ENCODE data around the gene NUPR1.

Gene NUPR1

DNA sequence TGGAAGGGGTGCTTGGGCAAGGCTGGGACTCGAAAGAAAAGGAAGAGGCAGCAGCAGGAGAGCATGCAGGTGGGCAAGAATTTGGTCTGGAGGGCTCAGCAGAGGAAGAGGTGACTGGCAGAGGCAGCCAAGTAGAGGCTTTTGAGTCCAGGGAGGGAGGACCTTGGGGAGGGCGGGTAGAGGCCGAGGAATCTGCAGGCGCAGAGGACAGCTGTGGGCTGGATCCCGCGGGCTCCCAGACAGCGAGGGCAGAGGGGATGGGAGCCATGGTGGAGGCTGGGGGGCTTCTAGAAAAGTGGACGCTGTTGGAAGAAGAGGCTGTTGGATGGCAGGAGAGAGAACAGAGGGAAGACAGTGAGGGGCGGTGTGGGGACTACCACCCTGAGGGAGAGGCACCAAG is 41.4 kb downstream of the NUPR1 start:
- no peaks in the 10 kb centered on the region for H3K9me2 ChIP-seq (replicated peaks; ENCODE audit: low read depth, low read length)
- no peaks in the 10 kb centered on the region for H3F3A ChIP-seq (ENCODE audit: low read depth)
- H3K27me3 ChIP-seq (ENCODE audit: insufficient read depth, low read length, poor library complexity, severe bottlenecking) = no peaks in the 10 kb centered on the region
- H3K4me2 ChIP-seq (ENCODE audit: low read depth, low read length, poor library complexity, severe bottlenecking) = peak overlapping the region; percentile 99
- peak overlapping the region; percentile 84 for H3K4me3 ChIP-seq (ENCODE audit: low read length, poor library complexity, severe bottlenecking)
- H3K4me1 ChIP-seq (ENCODE audit: insufficient read depth, low read length, poor library complexity, severe bottlenecking) = peaks cover 34% of the 10 kb centered on the region
- no peaks in the 10 kb centered on the region for H3K9me3 ChIP-seq (ENCODE audit: insufficient read depth, low read depth, low read length)
- H3K36me3 ChIP-seq (ENCODE audit: insufficient read depth, low read length) = no peaks in the 10 kb centered on the region
- H2AFZ ChIP-seq (ENCODE audit: low read length) = no peak overlapping the region
- TF ChIP-seq CTCF (conservative IDR thresholded peaks at IDR 0.05; ENCODE audit: low read length) = no peak
- TF ChIP-seq EZH2phosphoT487 (IDR thresholded peaks at IDR 0.05; ENCODE audit: borderline replicate concordance) = no peak
- peak overlapping the region; percentile 99 for H3K9ac ChIP-seq (ENCODE audit: low read depth, low read length, poor library complexity, severe bottlenecking)
- no peaks in the 10 kb centered on the region for H4K20me1 ChIP-seq (ENCODE audit: insufficient read depth, low read length, poor library complexity, severe bottlenecking)
- H3K79me2 ChIP-seq (ENCODE audit: insufficient read depth, low read length) = peaks cover 51% of the 10 kb centered on the region

- Histone ChIP-seq H3K4me3 (ENCODE audit: low read length, poor library complexity, severe bottlenecking) (peak overlapping the region; percentile 84), H3K4me1 (ENCODE audit: insufficient read depth, low read length, poor library complexity, severe bottlenecking) (peaks cover 34% of the 10 kb centered on the region), H3K9ac (ENCODE audit: low read depth, low read length, poor library complexity, severe bottlenecking) (peak overlapping the region; percentile 99), H3F3A (ENCODE audit: low read depth) (no peaks in the 10 kb centered on the region), H3K9me2 (replicated peaks; ENCODE audit: low read depth, low read length) (no peaks in the 10 kb centered on the region), H3K79me2 (ENCODE audit: insufficient read depth, low read length) (peaks cover 51% of the 10 kb centered on the region), H3K4me2 (ENCODE audit: low read depth, low read length, poor library complexity, severe bottlenecking) (peak overlapping the region; percentile 99), H3K9me3 (ENCODE audit: insufficient read depth, low read depth, low read length) (no peaks in the 10 kb centered on the region), H3K36me3 (ENCODE audit: insufficient read depth, low read length) (no peaks in the 10 kb centered on the region), H3K27me3 (ENCODE audit: insufficient read depth, low read length, poor library complexity, severe bottlenecking) (no peaks in the 10 kb centered on the region), H4K20me1 (ENCODE audit: insufficient read depth, low read length, poor library complexity, severe bottlenecking) (no peaks in the 10 kb centered on the region), H2AFZ (ENCODE audit: low read length) (no peak overlapping the region)
- TF ChIP-seq EZH2phosphoT487 (IDR thresholded peaks at IDR 0.05; ENCODE audit: borderline replicate concordance) (no peak), CTCF (conservative IDR thresholded peaks at IDR 0.05; ENCODE audit: low read length) (no peak)
Observed at GRCh38 chr16:28496844-28497243, 41.9 kb downstream of the NUPR1 start.

- peaks cover 5% of the 10 kb centered on the region for H4K20me1 ChIP-seq (ENCODE audit: insufficient read depth, low read length, poor library complexity, severe bottlenecking)
- H3K4me3 ChIP-seq (ENCODE audit: low read length, poor library complexity, severe bottlenecking) = peak overlapping the region; percentile 84
- peak overlapping the region; percentile 99 for H3K9ac ChIP-seq (ENCODE audit: low read depth, low read length, poor library complexity, severe bottlenecking)
- peaks cover 40% of the 10 kb centered on the region for H3K4me1 ChIP-seq (ENCODE audit: insufficient read depth, low read length, poor library complexity, severe bottlenecking)
- H3F3A ChIP-seq (ENCODE audit: low read depth) = no peaks in the 10 kb centered on the region
- TF ChIP-seq CTCF (conservative IDR thresholded peaks at IDR 0.05; ENCODE audit: low read length) (no peak), EZH2phosphoT487 (IDR thresholded peaks at IDR 0.05; ENCODE audit: borderline replicate concordance) (no peak)
- H2AFZ ChIP-seq (ENCODE audit: low read length) = no peak overlapping the region
- peak overlapping the region; percentile 99 for H3K4me2 ChIP-seq (ENCODE audit: low read depth, low read length, poor library complexity, severe bottlenecking)
- H3K79me2 ChIP-seq (ENCODE audit: insufficient read depth, low read length) = peaks cover 58% of the 10 kb centered on the region
- no peaks in the 10 kb centered on the region for H3K36me3 ChIP-seq (ENCODE audit: insufficient read depth, low read length)
- no peaks in the 10 kb centered on the region for H3K9me2 ChIP-seq (replicated peaks; ENCODE audit: low read depth, low read length)
- H3K27me3 ChIP-seq (ENCODE audit: insufficient read depth, low read length, poor library complexity, severe bottlenecking) = no peaks in the 10 kb centered on the region
- H3K9me3 ChIP-seq (ENCODE audit: insufficient read depth, low read depth, low read length) = no peaks in the 10 kb centered on the region
Observed at GRCh38 chr16:28495795-28496749, 42.7 kb downstream of the NUPR1 start.

Measured in Loucy (cell line).